H9 (cell line): ENCODE measurements around the gene TUBGCP6. TPM values are rescaled to one million over a fixed set of nuclear protein-coding genes. Genes with fewer than 3 reads are reported as not detected.

Source experiments
- DNase-seq: peaks from one replicate; pipeline ENCODE4 v3.0.0-alpha.2; 2017
- H2AFZ ChIP-seq: one replicate; pipeline ENCODE4 v1.6.1; 2013; ENCODE audit warnings: mild to moderate bottlenecking, low read length, control low read depth, moderate library complexity
- H2AK5ac ChIP-seq: 2 replicates; pipeline ENCODE4 v1.6.1; 2013; ENCODE audit warnings: low read length, control low read depth, mixed read lengths; ENCODE audit not compliant: insufficient read length
- H2BK120ac ChIP-seq: one replicate; pipeline ENCODE4 v1.6.1; 2013; ENCODE audit warnings: low read depth, mild to moderate bottlenecking, low read length, control low read depth, inconsistent platforms; ENCODE audit not compliant: poor library complexity, severe bottlenecking
- H2BK12ac ChIP-seq: 2 replicates; pipeline ENCODE4 v1.6.1; 2013; ENCODE audit warnings: low read length, control low read depth, mixed read lengths, low read depth; ENCODE audit not compliant: insufficient read length
- H2BK15ac ChIP-seq: 2 replicates; pipeline ENCODE4 v1.6.1; 2013; ENCODE audit warnings: low read depth, low read length, control low read depth
- H2BK20ac ChIP-seq: one replicate; pipeline ENCODE4 v1.6.1; 2013; ENCODE audit warnings: low read depth, mild to moderate bottlenecking, low read length, control low read depth, inconsistent platforms; ENCODE audit not compliant: poor library complexity, severe bottlenecking
- H2BK5ac ChIP-seq: 2 replicates; pipeline ENCODE4 v1.6.1; 2013; ENCODE audit warnings: low read length, control low read depth, mixed read lengths; ENCODE audit not compliant: insufficient read length
- H3K14ac ChIP-seq: 2 replicates; pipeline ENCODE4 v1.6.1; 2013; ENCODE audit warnings: low read length, control low read depth; ENCODE audit not compliant: insufficient read depth
- H3K18ac ChIP-seq: 2 replicates; pipeline ENCODE4 v1.6.1; 2013; ENCODE audit warnings: low read depth, mild to moderate bottlenecking, mixed read lengths, low read length, control low read depth; ENCODE audit not compliant: insufficient read length
- H3K23ac ChIP-seq: 2 replicates; pipeline ENCODE4 v1.6.1; 2013; ENCODE audit warnings: low read length, control low read depth, mixed read lengths, low read depth; ENCODE audit not compliant: insufficient read length
- H3K23me2 ChIP-seq: 2 replicates; pipeline ENCODE4 v1.6.1; 2013; ENCODE audit warnings: low read depth, mild to moderate bottlenecking, mixed read lengths, low read length, control low read depth; ENCODE audit not compliant: insufficient read length, poor library complexity, severe bottlenecking
- H3K27ac ChIP-seq: 2 replicates; pipeline ENCODE4 v1.5.1; 2013; ENCODE audit warnings: low read length, control low read depth, mixed read lengths, low read depth; ENCODE audit not compliant: insufficient read length
- H3K27me3 ChIP-seq: 2 replicates; pipeline ENCODE4 v1.6.1; 2013; ENCODE audit warnings: low read length, control low read depth, inconsistent platforms; ENCODE audit not compliant: insufficient read depth
- H3K4ac ChIP-seq: 2 replicates; pipeline ENCODE4 v1.6.1; 2013; ENCODE audit warnings: low read depth, mild to moderate bottlenecking, control low read depth, inconsistent platforms, low read length, moderate library complexity
- H3K4me1 ChIP-seq: 2 replicates; pipeline ENCODE4 v1.6.1; 2013; ENCODE audit warnings: low read length, control low read depth, inconsistent platforms; ENCODE audit not compliant: insufficient read depth
- H3K4me2 ChIP-seq: 2 replicates; pipeline ENCODE4 v1.6.1; 2013; ENCODE audit warnings: low read length, control low read depth, mixed read lengths; ENCODE audit not compliant: insufficient read length, insufficient read depth
- H3K56ac ChIP-seq: 2 replicates; pipeline ENCODE4 v1.6.1; 2013; ENCODE audit warnings: low read depth, mild to moderate bottlenecking, mixed read lengths, low read length, control low read depth; ENCODE audit not compliant: insufficient read length
- H3K79me1 ChIP-seq: 2 replicates; pipeline ENCODE4 v1.6.1; 2013; ENCODE audit warnings: low read depth, mild to moderate bottlenecking, moderate library complexity, low read length, control low read depth, inconsistent platforms; ENCODE audit not compliant: insufficient read depth, poor library complexity, severe bottlenecking
- H3K79me2 ChIP-seq: 2 replicates; pipeline ENCODE4 v1.6.1; 2013; ENCODE audit warnings: low read length, control low read depth, inconsistent platforms; ENCODE audit not compliant: insufficient read depth
- H3K9ac ChIP-seq: 2 replicates; pipeline ENCODE4 v1.6.1; 2013; ENCODE audit warnings: low read length, control low read depth, mixed read lengths; ENCODE audit not compliant: insufficient read length; ENCODE audit errors: extremely low read depth
- H3K9me3 ChIP-seq: one replicate; pipeline ENCODE4 v1.6.1; 2013; ENCODE audit warnings: low read depth, low read length, inconsistent platforms; ENCODE audit not compliant: control insufficient read depth
- H3T11ph ChIP-seq: one replicate; pipeline ENCODE4 v1.6.1; 2013; ENCODE audit warnings: mild to moderate bottlenecking, low read length, control low read depth, inconsistent platforms
- H4K20me1 ChIP-seq: one replicate; pipeline ENCODE4 v1.6.1; 2013; ENCODE audit not compliant: control insufficient read depth, insufficient read length, insufficient read depth
- H4K5ac ChIP-seq: 2 replicates; pipeline ENCODE4 v1.6.1; 2013; ENCODE audit warnings: low read depth, mild to moderate bottlenecking, mixed read lengths, low read length, control low read depth; ENCODE audit not compliant: insufficient read length
- H4K8ac ChIP-seq: replicated peaks from 2 replicates; pipeline ENCODE4 v1.6.1; 2013; ENCODE audit warnings: low read length, control low read depth, mixed read lengths, low read depth; ENCODE audit not compliant: insufficient read length
- H4K91ac ChIP-seq: 2 replicates; pipeline ENCODE4 v1.6.1; 2013; ENCODE audit warnings: low read depth, mild to moderate bottlenecking, moderate library complexity, mixed read lengths, low read length, control low read depth; ENCODE audit not compliant: insufficient read length
- H3K27ac Mint-ChIP-seq, 3 experiments: 2 replicates in 2 of 3; 3 replicates in 1 of 3; pipeline ENCODE4 v1.8.0; 2020 to 2021; ENCODE audit warnings: mixed read lengths in 3 of 3, mild to moderate bottlenecking in 1 of 3, moderate library complexity in 1 of 3
- H3K27me3 Mint-ChIP-seq: 2 replicates; pipeline ENCODE4 v1.8.0; 2021; ENCODE audit warnings: low read depth, mild to moderate bottlenecking, moderate library complexity, mixed read lengths
- H3K36me3 Mint-ChIP-seq, 3 experiments: 2 replicates in 2 of 3; 3 replicates in 1 of 3; pipeline ENCODE4 v1.8.0; 2020 to 2021; ENCODE audit warnings: low read depth in 3 of 3, mixed read lengths in 3 of 3; ENCODE audit not compliant: insufficient read depth in 1 of 3
- H3K4me1 Mint-ChIP-seq, 2 experiments: 2 replicates each; pipeline ENCODE4 v1.8.0; 2020; ENCODE audit warnings: mixed read lengths in 2 of 2
- H3K4me3 Mint-ChIP-seq, 2 experiments: 2 replicates in 1 of 2; 3 replicates in 1 of 2; pipeline ENCODE4 v1.8.0; 2020 to 2021; ENCODE audit warnings: mild to moderate bottlenecking in 2 of 2, mixed read lengths in 2 of 2, moderate library complexity in 1 of 2
- H3K9me3 Mint-ChIP-seq, 2 experiments: 2 replicates in 1 of 2; 3 replicates in 1 of 2; pipeline ENCODE4 v1.8.0; 2020; ENCODE audit warnings: mild to moderate bottlenecking in 2 of 2, mixed read lengths in 2 of 2, moderate library complexity in 1 of 2
- CTCF ChIP-seq: fragments of 200-600 bp; sonication (generic); conservative IDR thresholded peaks from 3 replicates; pipeline ENCODE4 v1.8.0; 2021; ENCODE audit warnings: antibody characterized with exemption, mild to moderate bottlenecking
- WGBS: extraction: QIAGEN DNeasy Blood & Tissue Kit; methylation state at CpG from one replicate; pipeline ENCODE4 v1.1.7; 2013; ENCODE audit warnings: missing lambda C conversion rate, low lambda C conversion rate, mixed read lengths; ENCODE audit not compliant: insufficient read length; ENCODE audit errors: extremely low coverage; 5-methylcytosine and 5-hydroxymethylcytosine counted together
- total RNA-seq: library from RNA; stranded (reverse); gene quantifications from 2 replicates; pipeline ENCODE4 v1.2.1, GENCODE V29; 2021

Gene TUBGCP6
- total RNA-seq, 1 experiment from 2014 or later, result 29.0 TPM

GRCh38 chr22:50262460-50262911 lies 17.7 kb upstream of the TUBGCP6 start:
- Mint-ChIP-seq H3K4me1 (peaks cover 8 to 12% of the 10 kb centered on the region in 2 experiments), H3K27ac (no peak overlapping the region; a peak in 1 of 7 replicates), H3K36me3 (no peaks in the 10 kb centered on the region), H3K9me3 (peaks cover 2 to 3% of the 10 kb centered on the region in 2 experiments; a peak in 2 of 5 replicates), H3K4me3 (peak overlapping the region; percentile 63 to 78), H3K27me3 (peaks cover 64% of the 10 kb centered on the region)
- Histone ChIP-seq H2BK120ac (no peak overlapping the region), H4K5ac (no peak overlapping the region), H3K79me2 (no peaks in the 10 kb centered on the region), H4K91ac (no peak overlapping the region), H4K20me1 (no peaks in the 10 kb centered on the region), H3K79me1 (no peaks in the 10 kb centered on the region), H3K56ac (no peak overlapping the region), H3T11ph (no peak overlapping the region), H3K4me2 (no peak overlapping the region), H2BK12ac (no peak overlapping the region), H3K23me2 (peaks cover 8% of the 10 kb centered on the region), H3K9ac (no peak overlapping the region), H2AK5ac (no peak overlapping the region), H2BK5ac (no peak overlapping the region), H3K4ac (no peak overlapping the region), H3K14ac (no peak overlapping the region), H4K8ac (no peak overlapping the region), H3K23ac (no peak overlapping the region), H3K27me3 (no peaks in the 10 kb centered on the region; the same call in 1 of the 2 replicates), H3K27ac (no peak overlapping the region), H3K9me3 (no peaks in the 10 kb centered on the region), H2BK15ac (no peak overlapping the region), H2BK20ac (no peak overlapping the region), H3K18ac (no peak overlapping the region), H3K4me1 (no peaks in the 10 kb centered on the region), H2AFZ (no peak overlapping the region)
- no CpG with 5 or more reads among the region's 7 CpGs for WGBS
- TF ChIP-seq CTCF, result no peak
- DNase-seq, result no peak
